ENCODE measurements around the gene CFAP74. TPM values are rescaled to one million over a fixed set of nuclear protein-coding genes. Genes with fewer than 3 reads are reported as not detected.

CFAP74 gene
- total RNA-seq, 1 experiment from 2014 or later: 0.28 TPM

DNA sequence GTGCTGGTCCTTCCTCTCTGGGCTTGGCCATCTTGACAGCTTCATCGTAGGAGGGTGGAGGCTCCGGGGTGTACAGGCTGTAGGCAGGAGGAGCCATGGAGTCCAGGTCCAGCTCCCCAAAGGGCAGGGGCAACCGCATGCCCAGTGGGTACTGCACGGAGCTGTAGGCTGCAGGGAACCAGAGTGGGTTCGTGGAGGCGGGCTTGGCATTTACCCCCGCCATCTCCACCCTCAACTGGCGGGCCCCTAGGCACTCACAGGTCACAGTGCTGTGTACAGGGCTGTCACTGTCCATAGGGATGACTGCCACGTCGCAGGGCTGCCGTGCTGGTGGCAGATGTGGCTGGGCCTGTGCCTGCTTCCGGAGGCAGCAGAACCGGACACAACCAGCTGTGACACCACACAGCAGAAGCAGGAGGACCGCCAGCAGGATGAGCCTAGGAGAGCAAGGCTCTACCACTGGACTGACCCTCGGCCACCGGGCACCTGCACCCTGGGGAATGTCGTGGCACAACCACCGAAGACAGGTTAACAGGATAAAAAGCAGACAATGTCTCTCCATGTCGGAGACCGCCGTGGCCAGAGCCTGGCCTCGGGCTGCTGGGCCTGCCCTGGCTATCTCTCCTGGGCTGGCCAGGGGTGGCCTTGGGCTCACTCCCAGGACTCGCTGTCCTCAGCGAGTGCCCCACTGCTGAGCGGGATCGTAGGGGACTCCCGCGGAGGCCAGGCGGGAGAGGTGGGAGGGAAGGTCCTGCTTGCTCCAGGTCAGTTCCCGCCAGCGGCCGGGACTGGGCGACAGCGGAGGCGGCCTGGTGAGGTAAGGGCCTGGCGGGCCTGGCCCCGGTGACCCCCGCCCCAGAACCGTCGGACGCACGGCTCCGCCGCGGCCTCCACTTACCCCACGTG lies 85.3 kb downstream of the CFAP74 start:
- Mint-ChIP-seq H3K27me3 (ENCODE audit: low read depth) (no peaks in the 10 kb centered on the region; the same call in none of the 2 replicates), H3K36me3 (ENCODE audit: insufficient read depth in 1 of 3, low read depth in 3 of 3) (no peaks in the 10 kb centered on the region; a peak in 1 of 7 replicates), H3K4me1 (peaks cover 4 to 23% of the 10 kb centered on the region in 2 experiments), H3K9me3 (no peaks in the 10 kb centered on the region), H3K27ac (no peak overlapping the region), H3K4me3 (peak overlapping the region; percentile 56 to 78)
- Histone ChIP-seq H3K23ac (ENCODE audit: insufficient read length, low read depth, low read length) (no peak overlapping the region), H3T11ph (ENCODE audit: low read length) (no peak overlapping the region), H4K20me1 (ENCODE audit: control insufficient read depth, insufficient read depth, insufficient read length) (no peaks in the 10 kb centered on the region), H4K91ac (ENCODE audit: insufficient read length, low read depth, low read length) (no peak overlapping the region), H3K4ac (ENCODE audit: low read depth, low read length) (no peak overlapping the region), H3K27me3 (ENCODE audit: insufficient read depth, low read length) (no peaks in the 10 kb centered on the region), H3K23me2 (ENCODE audit: insufficient read length, low read depth, low read length, poor library complexity, severe bottlenecking) (no peaks in the 10 kb centered on the region), H2BK120ac (ENCODE audit: low read depth, low read length, poor library complexity, severe bottlenecking) (no peak overlapping the region), H4K5ac (ENCODE audit: insufficient read length, low read depth, low read length) (no peak overlapping the region), H3K4me2 (ENCODE audit: insufficient read depth, insufficient read length, low read length) (peak overlapping the region; percentile 47), H3K79me1 (ENCODE audit: insufficient read depth, low read depth, low read length, poor library complexity, severe bottlenecking) (no peaks in the 10 kb centered on the region), H2BK12ac (ENCODE audit: insufficient read length, low read depth, low read length) (no peak overlapping the region), H3K9me3 (ENCODE audit: control insufficient read depth, low read depth, low read length) (no peaks in the 10 kb centered on the region), H3K4me1 (ENCODE audit: insufficient read depth, low read length) (no peaks in the 10 kb centered on the region), H3K9ac (ENCODE audit: extremely low read depth, insufficient read length, low read length) (no peak overlapping the region), H2BK15ac (ENCODE audit: low read depth, low read length) (no peak overlapping the region), H3K56ac (ENCODE audit: insufficient read length, low read depth, low read length) (no peak overlapping the region), H3K79me2 (ENCODE audit: insufficient read depth, low read length) (no peaks in the 10 kb centered on the region), H2BK20ac (ENCODE audit: low read depth, low read length, poor library complexity, severe bottlenecking) (no peak overlapping the region), H2AK5ac (ENCODE audit: insufficient read length, low read length) (no peak overlapping the region), H4K8ac (replicated peaks; ENCODE audit: insufficient read length, low read depth, low read length) (no peak overlapping the region), H3K18ac (ENCODE audit: insufficient read length, low read depth, low read length) (peak overlapping the region; percentile 34), H3K14ac (ENCODE audit: insufficient read depth, low read length) (no peak overlapping the region; the same call in 1 of the 2 replicates), H2BK5ac (ENCODE audit: insufficient read length, low read length) (no peak overlapping the region), H3K27ac (ENCODE audit: insufficient read length, low read depth, low read length) (no peak overlapping the region), H2AFZ (ENCODE audit: low read length) (no peak overlapping the region)
- no CpG with 5 or more reads among the region's 46 CpGs for WGBS (ENCODE audit: extremely low coverage, insufficient read length, low lambda C conversion rate)
- TF ChIP-seq, protein P1, sequence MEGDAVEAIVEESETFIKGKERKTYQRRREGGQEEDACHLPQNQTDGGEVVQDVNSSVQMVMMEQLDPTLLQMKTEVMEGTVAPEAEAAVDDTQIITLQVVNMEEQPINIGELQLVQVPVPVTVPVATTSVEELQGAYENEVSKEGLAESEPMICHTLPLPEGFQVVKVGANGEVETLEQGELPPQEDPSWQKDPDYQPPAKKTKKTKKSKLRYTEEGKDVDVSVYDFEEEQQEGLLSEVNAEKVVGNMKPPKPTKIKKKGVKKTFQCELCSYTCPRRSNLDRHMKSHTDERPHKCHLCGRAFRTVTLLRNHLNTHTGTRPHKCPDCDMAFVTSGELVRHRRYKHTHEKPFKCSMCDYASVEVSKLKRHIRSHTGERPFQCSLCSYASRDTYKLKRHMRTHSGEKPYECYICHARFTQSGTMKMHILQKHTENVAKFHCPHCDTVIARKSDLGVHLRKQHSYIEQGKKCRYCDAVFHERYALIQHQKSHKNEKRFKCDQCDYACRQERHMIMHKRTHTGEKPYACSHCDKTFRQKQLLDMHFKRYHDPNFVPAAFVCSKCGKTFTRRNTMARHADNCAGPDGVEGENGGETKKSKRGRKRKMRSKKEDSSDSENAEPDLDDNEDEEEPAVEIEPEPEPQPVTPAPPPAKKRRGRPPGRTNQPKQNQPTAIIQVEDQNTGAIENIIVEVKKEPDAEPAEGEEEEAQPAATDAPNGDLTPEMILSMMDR (conservative IDR thresholded peaks at IDR 0.05): no peak
- no peak for DNase-seq
